CD8-positive, alpha-beta memory T cell (primary cell): ENCODE measurements around the gene AIPL1. TPM values are rescaled to one million over a fixed set of nuclear protein-coding genes. Genes with fewer than 3 reads are reported as not detected.

ENCODE experiments used
- CTCF ChIA-PET: fragments of 350-600 bp; sonication (Branson Sonifier 250); formaldehyde crosslinking; loops from one replicate; lab custom pipeline; 2021; ENCODE audit warnings: antibody characterized with exemption; lab: Charles Lee
- POLR2A ChIA-PET: fragments of 350-600 bp; sonication (Branson Sonifier 250); formaldehyde crosslinking; loops from one replicate; lab custom pipeline; 2021; ENCODE audit warnings: antibody characterized with exemption; lab: Charles Lee
- DNase-seq, 5 donors: peaks; one replicate each; pipeline versions ENCODE4 v3.0.0 to v3.0.0-alpha.2; 2020 to 2022; ENCODE audit warnings: mixed read lengths in 1 of 5
- H3K27ac ChIP-seq: one replicate; pipeline ENCODE4 v1.7.0; 2013; ENCODE audit warnings: low read depth, mild to moderate bottlenecking, low read length, moderate library complexity
- H3K27me3 ChIP-seq: 2 replicates; pipeline ENCODE4 v1.7.0; 2013; ENCODE audit warnings: low read length, mild to moderate bottlenecking; ENCODE audit not compliant: insufficient read depth, poor library complexity, severe bottlenecking
- H3K36me3 ChIP-seq: 2 replicates; pipeline ENCODE4 v1.7.0; 2013; ENCODE audit warnings: mild to moderate bottlenecking, low read length, moderate library complexity; ENCODE audit not compliant: insufficient read depth
- H3K4me1 ChIP-seq: 2 replicates; pipeline ENCODE4 v1.7.0; 2013; ENCODE audit warnings: mild to moderate bottlenecking, low read length, moderate library complexity; ENCODE audit not compliant: insufficient read depth
- H3K4me3 ChIP-seq: 2 replicates; pipeline ENCODE4 v1.7.0; 2013; ENCODE audit warnings: mild to moderate bottlenecking, low read length
- H3K9me3 ChIP-seq: 2 replicates; pipeline ENCODE4 v1.7.0; 2013; ENCODE audit warnings: mild to moderate bottlenecking, low read length
- H3K27ac Mint-ChIP-seq, 8 donors: one replicate each; pipeline ENCODE4 v1.8.0; 2020 to 2021; ENCODE audit warnings: mixed read lengths in 8 of 8, mild to moderate bottlenecking in 6 of 8, inconsistent platforms in 3 of 8, moderate library complexity in 3 of 8
- H3K27me3 Mint-ChIP-seq, 2 donors: one replicate each; pipeline ENCODE4 v1.8.0; 2020 to 2021; ENCODE audit warnings: mixed read lengths in 2 of 2, mild to moderate bottlenecking in 1 of 2, moderate library complexity in 1 of 2
- H3K36me3 Mint-ChIP-seq, 3 donors: one replicate each; pipeline ENCODE4 v1.8.0; 2020 to 2021; ENCODE audit warnings: mixed read lengths in 3 of 3, inconsistent platforms in 1 of 3, mild to moderate bottlenecking in 1 of 3
- H3K4me1 Mint-ChIP-seq, 3 donors: one replicate each; pipeline ENCODE4 v1.8.0; 2020 to 2021; ENCODE audit warnings: mixed read lengths in 3 of 3, inconsistent platforms in 1 of 3, mild to moderate bottlenecking in 1 of 3
- H3K4me3 Mint-ChIP-seq, 7 donors: one replicate each; pipeline ENCODE4 v1.8.0; 2020 to 2021; ENCODE audit warnings: mixed read lengths in 7 of 7, mild to moderate bottlenecking in 6 of 7, moderate library complexity in 4 of 7, inconsistent platforms in 2 of 7
- H3K9me3 Mint-ChIP-seq, 5 donors: one replicate each; pipeline ENCODE4 v1.8.0; 2020 to 2022; ENCODE audit warnings: mixed read lengths in 5 of 5, mild to moderate bottlenecking in 3 of 5, moderate library complexity in 2 of 5, inconsistent platforms in 1 of 5
- polyA plus RNA-seq: library from polyadenylated mRNA; unstranded; fragments of 300-500 nt; fragmentation: Illumina TruSeq; gene quantifications from one replicate; pipeline ENCODE4 v1.2.3, GENCODE V29; 2021
- total RNA-seq, 2 experiments: library from RNA; stranded (reverse); gene quantifications; one replicate each; pipeline ENCODE4 v1.2.3, GENCODE V29; 2021

Gene AIPL1
- total and polyA plus RNA-seq, 3 experiments from 2014 or later = not detected

DNA sequence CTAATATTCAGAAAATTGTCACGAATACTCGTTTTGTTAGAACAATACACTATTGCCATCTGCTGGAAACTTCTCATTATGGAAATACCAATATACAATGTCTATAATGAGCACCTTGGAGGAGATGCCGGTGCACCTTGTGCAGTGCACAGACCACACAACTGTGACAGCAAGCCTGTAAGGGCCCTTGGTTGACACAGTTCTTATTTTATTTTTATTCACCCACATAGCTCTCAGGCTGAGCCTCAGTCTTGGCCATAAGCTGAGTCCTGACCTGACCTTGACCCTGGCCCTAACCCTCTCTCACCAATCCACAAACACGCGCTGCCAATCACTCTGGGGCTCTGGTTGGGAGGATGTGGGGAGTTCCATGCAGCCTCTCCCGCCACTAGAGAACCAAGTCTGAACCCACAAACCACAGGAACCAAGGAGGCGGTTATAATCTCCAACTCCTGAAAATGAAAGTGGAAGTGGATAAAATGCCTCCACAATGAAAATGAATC is 7.6 kb downstream of the AIPL1 start:
- peaks cover 2 to 16% of the 10 kb centered on the region in 2 donors for H3K27me3 Mint-ChIP-seq

DNA sequence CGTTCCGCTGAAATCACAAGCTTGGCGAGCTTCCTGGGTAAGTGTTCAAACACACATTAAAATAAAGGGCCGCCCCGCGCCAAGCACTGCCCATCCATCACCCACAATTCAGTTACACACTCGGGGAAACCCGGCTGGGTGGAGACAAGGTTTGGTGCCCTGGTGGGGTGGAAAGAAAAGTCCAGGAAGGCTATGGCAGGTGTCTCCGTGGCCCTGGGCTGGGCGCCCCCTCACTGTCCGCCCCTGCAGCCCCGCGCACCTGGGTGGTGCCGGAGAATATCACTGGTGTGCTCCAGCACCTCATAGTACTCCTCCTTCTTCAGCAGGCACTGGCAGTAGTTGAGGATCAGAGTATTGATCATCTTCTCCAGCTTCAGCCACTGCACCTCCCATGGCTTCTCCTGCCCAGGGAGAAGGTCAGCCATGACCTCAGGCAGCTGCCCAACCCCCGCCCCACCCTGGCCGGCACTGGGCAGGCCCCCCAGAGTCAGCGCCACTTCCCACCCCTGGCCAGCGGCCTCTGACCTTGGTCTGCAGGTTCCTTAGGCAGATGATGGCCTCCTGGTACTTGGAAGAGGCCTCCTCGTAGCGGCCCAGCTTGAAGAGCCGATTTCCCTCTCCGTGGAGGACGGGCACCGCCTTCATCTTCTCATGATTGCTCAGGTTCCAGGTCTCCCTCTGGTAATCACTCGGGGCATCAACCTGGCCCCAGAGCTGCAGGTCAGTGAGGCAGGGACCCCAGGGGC is 8.4 kb downstream of the AIPL1 start:
- no peaks in the 10 kb centered on the region for H3K9me3 ChIP-seq
- no peak overlapping the region for H3K4me3 ChIP-seq
- H3K27me3 Mint-ChIP-seq = peaks cover 2 to 21% of the 10 kb centered on the region in 2 donors
- no peaks in the 10 kb centered on the region for H3K36me3 ChIP-seq
- H3K36me3 Mint-ChIP-seq = peaks cover 0 to 13% (median 0%) of the 10 kb centered on the region in 3 donors
- peaks cover 10 to 21% (median 11%) of the 10 kb centered on the region in 3 donors for H3K4me1 Mint-ChIP-seq
- no peaks in the 10 kb centered on the region for H3K27me3 ChIP-seq
- POLR2A ChIA-PET = no interaction called here
- H3K4me1 ChIP-seq = peaks cover 20% of the 10 kb centered on the region
- CTCF ChIA-PET = no interaction called here
- peaks cover 5 to 13% (median 12%) of the 10 kb centered on the region in 5 donors for H3K9me3 Mint-ChIP-seq
- H3K27ac ChIP-seq = no peak overlapping the region
- H3K27ac Mint-ChIP-seq = no peak overlapping the region
- DNase-seq = no peak
- H3K4me3 Mint-ChIP-seq = no peak overlapping the region

More for the DNA sequence above, 7.6 kb downstream of the AIPL1 start:
- DNase-seq = peak in 3 of 5 donors; percentile 38 to 52 (median 46)
- Mint-ChIP-seq H3K4me1 (peaks cover 8 to 16% (median 11%) of the 10 kb centered on the region in 3 donors), H3K9me3 (peaks cover 5 to 17% (median 13%) of the 10 kb centered on the region in 5 donors), H3K27ac (peak overlapping the region in 6 of 8 donors; percentile 1 to 73 (median 38)), H3K36me3 (peaks cover 0 to 15% (median 0%) of the 10 kb centered on the region in 3 donors), H3K4me3 (peak overlapping the region in 6 of 7 donors; percentile 33 to 70 (median 54))
- H3K27ac ChIP-seq = no peak overlapping the region
- H3K4me3 ChIP-seq = no peak overlapping the region
- ChIA-PET CTCF (no interaction called here), POLR2A (no interaction called here)
- H3K36me3 ChIP-seq = no peaks in the 10 kb centered on the region
- peaks cover 16% of the 10 kb centered on the region for H3K4me1 ChIP-seq
- H3K27me3 ChIP-seq = no peaks in the 10 kb centered on the region
- H3K9me3 ChIP-seq = no peaks in the 10 kb centered on the region

GRCh38 chr17:6425407-6425806 is 9.5 kb downstream of the AIPL1 start:
- peaks cover 0 to 5% (median 4%) of the 10 kb centered on the region in 5 donors for H3K9me3 Mint-ChIP-seq
- ChIA-PET CTCF (interaction anchor here (4.0 kb wide), 1 partner anchor 833 kb away, joined by 17 read pairs; no protein-coding TSS in a partner anchor), POLR2A (interaction anchor here (1.1 kb wide), 1 partner anchor 1437 kb away, joined by 6 read pairs; no protein-coding TSS in a partner anchor)
- H3K27ac ChIP-seq = no peak overlapping the region
- no peaks in the 10 kb centered on the region for H3K27me3 ChIP-seq
- no peaks in the 10 kb centered on the region for H3K36me3 ChIP-seq
- H3K4me1 ChIP-seq = peaks cover 20% of the 10 kb centered on the region
- DNase-seq = no peak
- H3K9me3 ChIP-seq = no peaks in the 10 kb centered on the region
- no peak overlapping the region for H3K27ac Mint-ChIP-seq
- H3K4me3 Mint-ChIP-seq = no peak overlapping the region
- no peak overlapping the region for H3K4me3 ChIP-seq
- H3K36me3 Mint-ChIP-seq = peaks cover 0 to 5% (median 0%) of the 10 kb centered on the region in 3 donors
- H3K4me1 Mint-ChIP-seq = peaks cover 10 to 21% (median 11%) of the 10 kb centered on the region in 3 donors
- H3K27me3 Mint-ChIP-seq = peaks cover 3 to 22% of the 10 kb centered on the region in 2 donors

DNA sequence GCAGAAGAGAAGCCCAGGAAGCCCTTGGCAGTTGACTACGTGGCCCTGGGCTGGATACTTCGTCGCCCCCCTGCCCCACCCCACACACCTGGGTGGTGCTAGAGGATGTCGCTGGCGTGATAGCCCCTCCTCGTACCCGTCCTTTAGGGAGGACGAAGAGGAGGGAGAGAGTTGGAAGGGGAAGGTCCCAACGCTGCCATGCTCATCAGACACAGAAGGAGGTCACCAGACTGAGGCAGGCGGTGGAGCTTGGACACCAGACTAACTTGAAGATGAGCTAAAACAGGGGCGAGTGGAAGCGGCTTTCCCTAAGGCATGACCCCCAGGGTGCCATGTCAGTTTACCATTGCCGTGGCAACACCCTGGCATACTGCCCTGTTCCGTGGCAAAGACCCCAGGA is 11.0 kb downstream of the AIPL1 start:
- no peaks in the 10 kb centered on the region for H3K36me3 ChIP-seq
- peaks cover 20% of the 10 kb centered on the region for H3K4me1 ChIP-seq
- Mint-ChIP-seq H3K9me3 (no peaks in the 10 kb centered on the region), H3K36me3 (no peaks in the 10 kb centered on the region), H3K27me3 (peaks cover 2 to 29% of the 10 kb centered on the region in 2 donors), H3K4me1 (peaks cover 10 to 21% (median 11%) of the 10 kb centered on the region in 3 donors), H3K27ac (peak overlapping the region in 2 of 8 donors; percentile 76 to 90), H3K4me3 (no peak overlapping the region)
- ChIA-PET CTCF (interaction anchor here (1.0 to 4.0 kb wide), 3 partner anchors 11 to 836 kb away, joined by 3 to 17 read pairs (median 5); partner anchors contain the start of gene AIPL1), POLR2A (no interaction called here)
- no peaks in the 10 kb centered on the region for H3K9me3 ChIP-seq
- no peak overlapping the region for H3K27ac ChIP-seq
- no peak overlapping the region for H3K4me3 ChIP-seq
- DNase-seq = no peak
- H3K27me3 ChIP-seq = no peaks in the 10 kb centered on the region

GRCh38 chr17:6422654-6423241 is 12.2 kb downstream of the AIPL1 start:
- no peaks in the 10 kb centered on the region for H3K27me3 ChIP-seq
- Mint-ChIP-seq H3K27me3 (peaks cover 2 to 31% of the 10 kb centered on the region in 2 donors), H3K9me3 (no peaks in the 10 kb centered on the region), H3K4me3 (no peak overlapping the region), H3K27ac (no peak overlapping the region), H3K4me1 (peaks cover 10 to 15% (median 10%) of the 10 kb centered on the region in 3 donors), H3K36me3 (no peaks in the 10 kb centered on the region)
- ChIA-PET CTCF (interaction anchor here (0.7 to 4.0 kb wide), 3 partner anchors 830 to 838 kb away, joined by 3 to 17 read pairs (median 9); no protein-coding TSS in a partner anchor), POLR2A (no interaction called here)
- no peak overlapping the region for H3K27ac ChIP-seq
- H3K9me3 ChIP-seq = no peaks in the 10 kb centered on the region
- no peak overlapping the region for H3K4me3 ChIP-seq
- H3K36me3 ChIP-seq = no peaks in the 10 kb centered on the region
- H3K4me1 ChIP-seq = peaks cover 13% of the 10 kb centered on the region
- no peak for DNase-seq

DNA sequence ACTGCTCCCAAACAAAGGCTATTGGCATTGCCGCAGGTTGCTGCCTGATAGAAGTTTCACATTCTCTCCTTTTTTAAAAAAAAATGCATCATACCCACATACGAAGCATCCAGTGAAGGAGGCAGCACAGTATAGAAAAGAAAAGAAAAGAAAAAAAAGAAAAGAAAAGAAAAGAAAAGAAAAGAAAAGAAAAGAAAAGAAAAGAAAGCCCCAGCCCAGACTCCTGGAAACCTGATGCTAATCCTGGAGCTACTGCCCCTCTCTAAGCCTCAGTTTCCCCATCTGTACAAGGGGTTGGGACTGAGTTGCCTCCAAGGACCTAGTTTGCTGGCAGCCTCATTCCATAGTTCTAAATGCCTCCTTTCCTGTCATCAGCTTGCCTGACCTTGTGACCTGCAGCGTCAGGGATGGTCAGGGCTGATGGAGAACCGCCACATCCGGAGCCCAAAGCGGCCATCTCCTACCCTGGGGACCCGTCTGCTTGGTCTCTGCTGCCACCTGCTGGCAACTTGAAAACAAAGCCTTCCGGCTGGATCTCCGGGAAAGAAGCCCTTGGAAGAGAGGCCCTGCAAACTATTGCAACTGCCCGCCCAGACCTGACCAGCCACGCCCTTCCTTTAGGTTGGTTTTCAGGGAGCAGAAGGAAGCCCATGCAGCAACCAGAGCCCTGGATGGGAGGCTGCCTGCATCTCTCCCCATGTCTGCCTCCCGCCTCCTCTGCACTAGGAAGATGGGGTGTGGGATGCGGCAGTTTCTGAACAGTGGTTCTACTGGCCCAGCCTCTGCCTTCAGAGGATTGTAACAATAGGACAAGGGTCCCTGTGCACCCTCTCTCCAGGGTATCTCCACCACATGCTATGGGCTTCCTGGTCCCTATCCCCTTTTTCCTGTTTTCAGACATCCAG is 13.0 kb downstream of the AIPL1 start:
- Histone ChIP-seq H3K4me3 (no peak overlapping the region), H3K4me1 (peaks cover 5% of the 10 kb centered on the region), H3K27me3 (no peaks in the 10 kb centered on the region), H3K27ac (no peak overlapping the region), H3K9me3 (no peaks in the 10 kb centered on the region), H3K36me3 (no peaks in the 10 kb centered on the region)
- Mint-ChIP-seq H3K27ac (no peak overlapping the region), H3K4me1 (peaks cover 2 to 7% (median 2%) of the 10 kb centered on the region in 3 donors), H3K9me3 (no peaks in the 10 kb centered on the region), H3K4me3 (no peak overlapping the region), H3K27me3 (peaks cover 2 to 36% of the 10 kb centered on the region in 2 donors), H3K36me3 (no peaks in the 10 kb centered on the region)
- peak; percentile 42 to 78 (median 61) for DNase-seq
- CTCF ChIA-PET = interaction anchor here (0.7 to 4.0 kb wide), 4 partner anchors 829 to 837 kb away, joined by 3 to 17 read pairs (median 8); partner anchors contain the start of gene NLRP1
- POLR2A ChIA-PET = no interaction called here

DNA sequence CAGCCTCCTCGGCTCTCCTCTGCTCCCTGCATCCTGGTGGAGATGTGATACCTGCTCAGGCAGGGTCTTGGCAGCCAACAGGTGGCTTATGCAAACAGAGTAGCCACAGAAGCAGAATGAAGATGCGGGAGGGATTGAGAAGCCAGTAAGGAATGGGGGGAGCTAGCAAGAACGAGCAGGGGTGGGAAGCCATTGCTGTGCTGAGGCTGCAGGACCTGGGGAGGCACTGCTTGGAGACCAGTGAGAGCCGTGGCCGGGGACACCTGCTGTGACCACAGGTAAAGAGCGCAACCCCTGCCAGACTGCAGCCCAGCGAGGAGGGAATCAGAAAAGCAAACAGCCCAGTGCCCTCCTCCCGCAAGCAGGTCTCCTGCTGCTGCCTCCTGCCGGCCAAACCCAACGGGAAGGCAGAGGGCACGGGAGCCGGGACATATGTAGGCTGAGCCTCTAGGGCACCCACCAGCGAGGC is 14.7 kb downstream of the AIPL1 start:
- peaks cover 3% of the 10 kb centered on the region for H3K4me1 ChIP-seq
- no peaks in the 10 kb centered on the region for H3K36me3 ChIP-seq
- H3K27ac Mint-ChIP-seq = no peak overlapping the region
- no peak overlapping the region for H3K4me3 Mint-ChIP-seq
- DNase-seq = no peak
- H3K4me3 ChIP-seq = no peak overlapping the region
- H3K27me3 ChIP-seq = no peaks in the 10 kb centered on the region
- ChIA-PET CTCF (interaction anchor here (1.7 kb wide), 1 partner anchor 836 kb away, joined by 6 read pairs; the partner anchor contains the start of gene NLRP1), POLR2A (interaction anchor here (0.7 kb wide), 1 partner anchor 19 kb away, joined by 7 read pairs; no protein-coding TSS in a partner anchor)
- no peak overlapping the region for H3K27ac ChIP-seq
- no peaks in the 10 kb centered on the region for H3K36me3 Mint-ChIP-seq
- no peaks in the 10 kb centered on the region for H3K9me3 ChIP-seq
- H3K9me3 Mint-ChIP-seq = no peaks in the 10 kb centered on the region
- H3K27me3 Mint-ChIP-seq = peaks cover 4 to 39% of the 10 kb centered on the region in 2 donors
- H3K4me1 Mint-ChIP-seq = peaks cover 0 to 5% (median 2%) of the 10 kb centered on the region in 3 donors
